CD1c-positive myeloid dendritic cell (primary cell): Measurements from ENCODE around the gene SMIM3.
"Not testable (repeated sequence)": the region's sequence is repeated elsewhere in the genome, so short reads cannot be mapped to it uniquely, and the experiment has no call there.

ENCODE experiments used
- DNase-seq: peaks from one replicate; pipeline ENCODE4 v3.0.0-alpha.2; 2016; ENCODE audit errors: extremely low spot score

Gene SMIM3, protein sequence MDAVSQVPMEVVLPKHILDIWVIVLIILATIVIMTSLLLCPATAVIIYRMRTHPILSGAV

DNA sequence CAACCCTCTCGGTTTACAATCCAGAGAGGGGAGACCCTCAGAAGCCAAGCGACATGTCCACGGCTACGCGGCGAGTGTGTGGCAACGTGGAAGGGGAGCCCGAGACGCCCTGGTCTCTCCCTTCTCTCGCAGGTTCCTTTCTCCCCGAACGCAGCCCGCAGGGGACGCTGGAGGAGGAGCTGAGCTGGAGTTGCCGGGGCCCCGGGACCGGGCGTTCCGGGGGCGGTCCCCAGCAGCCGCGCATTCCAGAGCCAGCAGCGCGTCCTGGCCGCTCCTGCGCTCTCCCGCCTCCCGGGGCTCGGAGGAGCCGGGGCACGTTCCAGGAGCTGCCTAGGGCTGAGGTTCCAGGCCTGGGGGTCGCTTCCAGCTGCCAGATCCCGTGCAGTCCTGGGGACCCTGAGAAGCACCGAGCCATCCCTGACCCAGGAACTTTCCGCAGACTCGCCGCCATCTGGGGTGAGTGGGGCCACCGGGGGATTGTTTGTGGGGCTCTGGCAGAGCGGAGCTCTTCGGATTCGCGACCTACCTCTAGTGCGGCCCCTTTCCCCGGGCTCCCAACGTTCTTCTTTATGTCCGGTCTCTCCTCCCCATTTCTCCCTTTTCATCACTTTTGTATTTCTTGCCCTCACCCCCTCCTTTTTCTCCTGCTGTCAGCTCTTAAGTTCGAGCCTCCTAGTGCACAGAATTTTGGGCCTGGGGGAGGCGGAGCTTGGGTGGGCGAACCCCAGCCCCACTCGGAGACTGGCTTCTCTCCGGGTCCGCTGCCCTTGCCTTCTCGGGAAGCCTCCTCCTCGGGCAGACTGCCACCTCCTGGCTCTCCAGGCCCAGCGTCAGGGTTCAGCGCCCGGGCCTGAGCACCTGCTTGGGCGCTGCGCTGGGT is at the start of gene SMIM3:
Gene SMIM3 (plus strand): TSS at position 241 of the 880 bp plus-strand sequence. CDS start 16,684 bp downstream, outside the sequence.
- DNase-seq: peak; percentile 78

DNA sequence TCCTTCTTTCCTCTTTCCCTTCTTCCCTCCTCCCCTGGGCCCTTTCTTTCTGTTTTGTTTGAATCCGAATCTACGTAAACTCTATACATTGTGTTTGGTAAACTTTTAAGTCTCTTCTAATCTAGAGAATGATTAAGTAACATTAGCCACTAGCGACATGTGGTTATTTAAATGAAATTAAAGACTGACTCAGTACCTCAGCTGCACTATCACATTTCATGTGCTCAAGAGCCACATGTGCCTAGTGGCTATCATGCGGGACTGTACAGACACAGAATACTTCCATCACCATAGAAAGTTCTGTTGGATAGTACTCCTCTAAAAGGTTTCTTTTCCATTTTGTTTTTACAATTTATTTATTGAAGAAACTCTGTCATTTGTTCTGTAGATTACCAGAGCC is 48.7 kb upstream of the SMIM3 start:
- DNase-seq: no peak

DNA sequence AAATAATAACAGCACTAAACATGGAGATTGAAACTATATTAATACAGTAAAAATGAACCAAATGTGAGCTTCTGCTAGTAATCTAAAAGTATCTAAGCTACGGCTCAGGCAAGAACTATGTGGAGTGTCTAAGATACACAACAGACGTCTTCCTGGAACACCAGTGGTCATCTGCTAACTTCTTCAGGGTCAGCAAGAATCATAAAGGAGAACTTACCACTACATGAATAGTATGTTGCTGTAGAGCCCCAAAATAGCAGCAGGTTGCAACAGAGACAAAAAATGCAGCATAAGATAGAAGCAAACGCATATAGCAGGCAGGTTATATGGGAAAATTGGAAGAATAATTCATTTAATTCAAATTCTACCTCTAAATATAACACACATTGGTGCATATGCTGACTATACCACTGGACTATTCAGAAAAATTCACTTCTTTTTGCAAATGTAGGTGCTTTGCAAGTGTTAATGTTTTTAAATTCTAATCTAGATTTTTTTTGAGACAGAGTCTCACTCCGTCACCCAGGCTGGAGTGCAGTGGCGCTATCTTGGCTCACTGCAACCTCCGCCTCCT is 46.8 kb upstream of the SMIM3 start:
- peak; percentile 14 for DNase-seq

DNA sequence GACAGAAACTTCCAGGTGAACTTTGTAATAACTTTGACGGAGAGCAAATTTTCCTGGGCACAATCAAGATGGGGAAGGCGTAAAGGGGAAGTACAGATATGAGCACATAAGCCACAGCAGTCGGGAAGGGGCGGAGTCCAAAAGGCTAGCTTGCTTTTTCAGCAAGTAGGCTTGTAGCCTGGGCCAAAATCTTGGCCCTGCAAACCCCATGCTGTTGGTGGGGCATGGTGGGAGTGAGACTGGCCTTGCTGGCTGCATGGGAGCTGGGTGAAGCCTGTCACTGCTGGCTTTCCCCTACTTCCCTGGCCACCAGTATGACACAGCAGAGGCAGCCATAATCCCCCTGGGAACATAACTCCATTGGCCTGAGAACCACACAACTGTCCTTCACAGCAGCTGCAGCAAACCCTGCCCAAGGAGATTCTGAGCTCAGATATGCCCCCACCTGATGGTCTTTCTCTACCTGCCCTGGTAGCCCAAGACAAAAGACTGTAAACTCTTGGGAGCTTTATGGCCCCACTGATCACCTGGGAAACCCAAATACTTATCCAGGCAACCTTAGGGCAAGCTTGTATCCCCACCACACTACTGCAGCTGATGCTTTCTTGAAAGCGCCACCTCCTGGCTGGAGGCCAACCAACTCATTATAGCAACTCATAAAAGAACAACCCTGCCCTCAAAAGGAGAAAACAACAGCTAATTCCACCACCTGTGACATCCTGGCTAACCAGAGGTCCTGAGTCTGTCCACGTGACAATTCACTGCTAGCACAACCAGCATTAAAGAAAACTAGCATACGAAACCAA is 43.8 kb upstream of the SMIM3 start:
- peak; percentile 86 for DNase-seq

DNA sequence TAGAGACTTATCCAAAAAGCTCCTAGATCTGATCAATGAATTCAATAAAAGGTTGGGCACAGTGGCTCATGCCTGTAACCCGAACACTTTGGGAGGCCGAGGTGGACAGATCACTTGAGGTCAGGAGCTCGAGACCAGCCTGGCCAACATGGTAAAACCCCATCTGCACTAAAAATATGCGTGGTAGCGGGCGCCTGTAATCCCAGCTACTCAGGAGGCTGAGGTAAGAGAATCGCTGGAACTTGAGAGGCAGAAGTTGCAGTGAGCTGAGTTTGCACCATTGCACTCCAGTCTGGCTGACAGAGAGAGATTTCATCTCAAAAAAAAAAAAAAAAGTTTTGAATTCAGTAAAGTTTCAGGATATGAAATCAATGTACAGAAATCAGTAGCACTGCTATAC is 39.7 kb upstream of the SMIM3 start:
- no peak for DNase-seq

DNA sequence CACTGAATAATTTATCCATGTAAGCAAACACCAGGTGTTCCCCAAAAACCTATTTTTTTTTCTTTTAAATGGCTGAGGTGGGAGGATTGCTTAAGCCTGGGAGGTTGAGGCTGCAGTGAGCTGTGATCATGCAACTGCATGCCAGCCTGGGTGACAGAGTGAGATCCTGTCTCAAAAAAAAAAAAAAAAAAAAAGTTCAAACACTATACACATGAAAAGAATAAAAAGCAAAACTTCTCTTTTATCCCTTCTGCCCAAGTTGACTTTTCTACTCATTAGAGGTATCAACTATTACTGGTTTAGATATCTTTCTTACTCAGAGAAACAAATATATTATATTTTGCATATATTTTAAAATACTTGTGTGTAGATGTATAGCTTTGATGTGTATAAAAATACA is 37.6 kb upstream of the SMIM3 start:
- DNase-seq: no peak

DNA sequence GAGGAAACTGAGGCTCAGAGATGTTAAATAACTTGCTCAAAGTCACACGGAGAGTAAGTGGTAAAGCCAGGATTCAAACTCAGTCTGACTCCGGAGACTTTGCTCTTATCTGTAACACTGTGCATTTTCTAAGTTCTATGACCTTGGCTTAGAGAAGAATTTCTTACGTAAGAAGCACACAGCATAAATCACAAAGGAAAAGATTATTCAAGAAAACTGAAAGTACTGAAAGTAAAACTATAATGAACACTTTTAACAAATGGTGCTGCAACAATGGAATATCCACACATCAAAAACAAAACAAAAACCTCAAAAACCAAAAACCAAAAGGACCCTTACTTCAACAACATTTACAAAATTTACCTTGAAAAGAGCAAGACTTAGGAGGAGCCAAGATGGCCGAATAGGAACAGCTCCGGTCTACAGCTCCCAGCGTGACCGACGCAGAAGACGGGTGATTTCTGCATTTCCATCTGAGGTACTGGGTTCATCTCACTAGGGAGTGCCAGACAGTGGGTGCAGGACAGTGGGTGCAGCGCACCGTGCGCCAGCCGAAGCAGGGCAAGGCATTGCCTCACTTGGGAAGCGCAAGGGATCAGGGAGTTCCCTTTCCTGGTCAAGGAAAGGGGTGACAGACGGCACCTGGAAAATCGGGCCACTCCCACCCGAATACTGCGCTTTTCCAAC is 36.0 kb upstream of the SMIM3 start:
- not testable (repeated sequence) for DNase-seq

DNA sequence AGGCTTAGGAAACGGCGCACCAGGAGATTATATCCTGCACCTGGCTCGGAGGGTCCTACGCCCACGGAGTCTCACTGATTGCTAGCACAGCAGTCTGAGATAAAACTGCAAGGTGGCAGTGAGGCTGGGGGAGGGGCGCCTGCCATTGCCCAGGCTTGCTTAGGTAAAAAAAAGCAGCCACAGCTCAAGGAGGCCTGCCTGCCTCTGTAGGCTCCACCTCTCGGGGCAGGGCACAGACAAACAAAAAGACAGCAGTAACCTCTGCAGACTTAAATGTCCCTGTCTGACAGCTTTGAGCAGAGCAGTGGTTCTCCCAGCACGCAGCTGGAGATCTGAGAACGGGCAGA is 35.4 kb upstream of the SMIM3 start:
- not testable (repeated sequence) for DNase-seq

DNA sequence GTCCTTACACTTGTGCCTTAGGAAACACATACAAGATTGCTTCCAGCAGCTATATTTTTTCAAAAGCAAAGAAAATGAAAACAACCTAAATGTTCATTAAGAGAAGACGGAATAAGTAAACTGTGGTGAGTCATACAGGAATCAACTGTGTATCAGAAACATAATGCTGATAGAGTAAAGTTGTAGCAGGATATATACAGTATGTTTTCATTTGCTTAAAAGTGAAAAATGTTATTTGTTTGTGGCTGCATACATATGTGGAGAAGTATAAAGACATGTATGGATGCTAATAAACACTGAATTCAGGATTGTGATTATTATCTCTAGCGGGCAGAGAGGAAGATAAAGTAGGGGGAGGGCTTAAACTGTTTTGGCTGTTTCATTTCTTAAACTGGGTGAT is 28.1 kb upstream of the SMIM3 start:
- no peak for DNase-seq

DNA sequence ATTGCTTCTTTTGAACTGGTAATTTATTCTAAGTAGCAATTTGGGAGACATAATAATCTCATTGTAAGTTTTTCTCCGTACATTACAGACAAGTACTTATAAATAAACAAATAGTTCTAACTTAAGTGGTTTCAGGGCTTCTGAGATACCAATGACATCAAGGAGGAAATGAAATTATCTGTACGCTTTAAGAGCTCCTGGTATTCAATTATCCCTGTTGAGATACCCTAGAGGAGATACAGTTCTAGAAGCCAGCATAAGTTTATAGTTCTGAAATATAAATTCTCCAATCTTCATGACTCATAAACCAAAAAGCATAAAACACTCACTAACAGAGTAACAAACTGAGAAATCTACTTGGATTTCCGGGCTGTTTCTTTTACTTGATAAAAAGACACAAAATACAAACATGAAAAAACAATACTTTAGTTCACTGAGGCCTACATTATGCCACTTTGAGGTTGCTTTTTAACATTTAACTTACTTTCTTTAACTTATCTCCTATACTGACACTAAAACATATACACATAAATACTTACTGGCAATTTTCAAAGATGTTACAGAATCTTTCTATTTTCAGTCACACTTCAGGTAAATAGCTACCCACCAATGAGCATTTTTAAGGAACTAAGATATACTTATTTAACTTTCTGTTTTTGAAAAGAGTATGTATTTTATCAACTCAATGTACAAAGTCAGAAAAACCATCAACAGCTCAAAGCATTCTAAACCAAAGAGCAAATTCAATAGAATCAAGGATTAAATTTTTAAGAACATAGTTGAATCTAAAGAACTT is 27.3 kb upstream of the SMIM3 start:
- DNase-seq: no peak

DNA sequence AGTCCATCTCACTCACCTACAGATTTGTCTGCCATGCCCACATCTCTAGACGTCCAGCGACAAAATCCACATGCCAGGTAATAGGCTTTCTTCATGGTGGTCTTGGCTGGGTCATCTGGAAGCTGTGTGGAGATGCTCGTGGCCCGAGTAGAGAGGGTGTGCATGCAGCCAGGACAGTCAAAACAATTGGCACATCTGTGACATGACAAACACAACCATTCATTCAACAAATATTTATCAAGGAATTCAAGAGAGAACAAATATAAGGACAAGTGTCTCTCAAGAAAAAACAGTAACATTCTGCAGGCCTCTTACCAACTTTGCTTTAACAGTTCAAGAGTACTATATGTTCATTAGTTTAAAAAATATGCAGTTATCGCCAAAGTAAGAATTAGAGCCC is 25.1 kb upstream of the SMIM3 start:
- DNase-seq: no peak

DNA sequence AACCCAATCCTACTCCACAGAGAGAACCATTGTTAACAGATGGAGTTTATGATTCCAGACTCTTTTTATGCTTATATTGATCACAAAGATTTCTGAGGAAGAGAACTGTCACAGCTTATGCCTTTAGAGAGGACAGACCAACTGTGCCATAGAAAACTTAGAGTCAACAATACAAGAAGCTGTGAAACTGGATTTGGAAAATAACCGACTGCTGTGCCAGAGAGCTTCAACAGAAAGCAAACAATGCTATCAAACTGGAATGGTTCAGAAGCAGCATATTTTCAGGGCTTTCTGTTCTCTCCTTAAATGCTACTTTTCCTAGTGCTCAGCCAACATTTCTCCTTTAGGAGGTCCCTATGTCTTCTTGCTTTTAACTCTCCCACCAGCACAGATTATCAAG is 24.7 kb upstream of the SMIM3 start:
- no peak for DNase-seq

DNA sequence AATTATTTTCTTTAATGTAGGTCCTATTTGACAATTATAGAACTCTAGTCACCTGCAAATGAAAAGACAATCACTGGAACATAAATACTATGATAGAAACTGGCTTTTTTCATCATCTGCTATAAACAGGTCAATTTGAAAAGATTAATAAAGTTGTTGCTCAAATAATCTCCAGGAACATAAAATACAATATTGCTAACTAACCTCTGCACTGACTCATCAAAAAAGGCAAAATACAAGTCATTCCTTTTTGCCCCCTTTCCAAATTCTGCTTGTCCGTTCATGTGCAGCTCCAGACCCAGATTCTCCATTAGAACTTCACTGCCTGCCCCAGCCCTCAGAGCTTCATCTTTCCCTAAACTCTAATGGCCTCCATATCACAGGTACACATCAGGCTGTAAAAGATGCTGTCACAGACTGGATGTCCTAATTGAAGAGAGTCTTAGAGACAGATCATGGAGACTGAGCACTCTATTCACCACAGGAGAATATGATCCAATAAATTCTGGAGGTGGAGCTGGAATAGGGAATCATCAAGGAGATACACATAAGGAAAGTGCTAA is 21.4 kb upstream of the SMIM3 start:
- DNase-seq: no peak

DNA sequence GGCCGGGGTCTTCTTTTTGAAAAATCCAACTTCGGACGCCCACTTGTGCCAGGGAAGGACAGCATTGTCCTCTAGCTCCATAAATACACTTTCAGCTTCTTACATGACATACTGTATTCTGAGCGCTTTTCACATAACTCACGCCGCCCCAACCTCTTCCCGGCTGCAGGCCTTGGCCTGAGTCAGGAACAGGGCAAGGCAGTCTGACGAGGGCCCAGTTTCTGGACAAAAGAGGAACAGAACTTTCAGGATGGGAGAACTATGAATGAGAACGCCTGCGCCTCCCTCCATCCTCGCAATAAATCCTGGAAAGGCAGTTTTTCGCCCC is 20.4 kb upstream of the SMIM3 start:
- no peak for DNase-seq

DNA sequence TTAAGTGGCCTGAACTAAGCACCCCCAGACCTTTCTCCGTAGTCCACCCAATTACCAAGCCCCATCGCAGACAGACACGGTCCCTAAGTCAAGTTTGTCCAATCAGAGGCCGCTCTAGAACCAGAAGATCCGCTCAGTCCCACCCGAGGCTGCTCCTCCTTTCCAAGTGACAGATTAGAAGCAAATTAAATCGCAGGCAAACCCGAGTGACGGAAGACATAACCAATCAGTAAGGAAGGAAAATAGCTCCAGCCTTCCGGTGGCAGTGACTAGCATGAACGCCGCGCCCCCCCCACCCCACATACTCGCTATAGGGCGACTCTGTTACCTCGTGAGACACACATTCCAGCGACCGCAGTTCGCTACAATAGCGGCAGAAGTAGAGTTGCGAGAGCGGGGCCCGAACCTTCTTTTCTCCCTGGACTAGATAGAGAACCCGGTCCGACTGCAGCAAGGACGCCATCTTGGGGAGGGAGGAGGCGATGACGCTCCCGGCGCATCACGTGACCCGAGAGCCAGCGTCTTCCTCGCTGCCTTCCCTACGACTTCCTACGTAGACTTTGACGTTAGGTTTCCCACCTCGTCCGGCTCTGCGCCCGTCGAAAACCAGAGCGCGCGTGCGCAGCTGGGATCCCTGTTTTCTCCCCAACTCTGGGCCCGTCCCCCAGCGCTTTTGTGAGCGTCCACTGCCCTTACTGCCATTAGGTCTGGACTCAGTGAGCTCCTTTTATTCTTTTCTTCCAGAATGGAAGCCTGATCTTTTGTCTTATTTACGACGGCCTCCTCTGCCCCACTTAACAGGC is 19.8 kb upstream of the SMIM3 start, which contains the start of gene DCTN4:
Gene DCTN4 (minus strand): TSS at position 487 of the 803 bp plus-strand sequence. CDS start 24 bp downstream, at position 463.
- peak; percentile 98 for DNase-seq

DNA sequence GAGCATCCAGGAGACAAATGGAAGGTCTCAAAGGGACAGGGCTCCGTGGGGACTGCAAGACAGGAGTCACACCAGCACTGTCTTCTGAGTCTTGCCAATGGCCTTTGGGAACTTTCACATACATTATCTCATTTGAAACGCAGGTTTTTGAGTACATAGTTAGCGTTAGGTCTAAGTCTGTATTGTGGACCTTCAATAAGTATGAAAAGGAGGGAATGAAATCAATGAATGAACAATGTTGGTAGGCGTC is 19.3 kb upstream of the SMIM3 start:
- DNase-seq: no peak

DNA sequence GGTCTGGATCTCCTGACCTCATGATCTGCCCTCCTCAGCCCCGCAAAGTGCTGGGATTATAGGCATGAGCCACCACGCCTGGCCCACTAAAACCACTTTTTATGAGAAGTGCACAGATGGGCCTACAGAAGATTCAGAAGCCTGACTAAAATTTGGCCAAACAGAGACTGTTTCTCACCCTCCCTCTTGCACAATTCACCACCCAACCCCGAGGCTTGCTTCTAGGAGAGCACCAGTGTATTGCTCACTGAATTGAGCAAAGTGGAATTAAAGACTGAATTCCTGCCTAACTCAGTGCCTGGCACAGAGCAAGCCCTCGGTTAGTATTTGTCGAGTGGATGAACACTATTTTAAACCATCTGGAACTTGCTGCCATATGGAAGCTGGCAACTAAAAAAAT is 16.3 kb upstream of the SMIM3 start:
- peak; percentile 56 for DNase-seq

DNA sequence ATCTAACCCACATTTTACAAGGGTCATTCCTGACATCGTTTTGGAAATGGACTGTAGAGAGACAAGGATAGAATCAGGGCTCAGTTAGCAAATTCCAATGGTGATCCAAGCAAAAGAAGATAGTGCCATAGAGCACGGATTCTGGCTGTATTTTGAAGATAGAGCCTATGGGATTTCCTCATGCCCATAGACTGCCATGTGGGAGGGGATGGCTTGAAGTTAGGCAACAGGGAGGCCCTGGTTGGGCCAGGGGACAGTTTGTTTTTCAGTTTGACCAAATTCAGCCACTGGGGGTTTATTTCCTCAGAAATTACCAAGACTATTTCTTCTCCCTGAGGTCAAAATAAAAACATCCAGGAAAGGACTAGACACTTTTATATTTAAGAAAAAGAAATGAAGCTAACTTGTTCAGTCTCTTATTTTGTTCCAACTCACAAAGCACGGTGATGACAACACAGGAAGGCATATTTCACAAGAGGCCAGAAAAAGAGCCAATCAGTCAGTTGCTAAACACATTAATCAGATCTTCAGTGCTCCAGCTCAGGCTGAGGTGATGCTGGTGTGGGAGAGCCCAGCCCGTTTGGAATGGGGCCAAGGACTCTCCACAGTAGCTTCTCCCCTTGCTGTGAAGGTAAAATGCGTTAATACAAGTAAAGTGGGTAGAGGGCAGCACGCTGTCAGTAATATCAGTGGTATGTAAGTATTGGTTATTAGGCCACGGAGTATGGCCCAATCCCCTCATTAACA is 15.4 kb upstream of the SMIM3 start:
- peak; percentile 79 for DNase-seq

DNA sequence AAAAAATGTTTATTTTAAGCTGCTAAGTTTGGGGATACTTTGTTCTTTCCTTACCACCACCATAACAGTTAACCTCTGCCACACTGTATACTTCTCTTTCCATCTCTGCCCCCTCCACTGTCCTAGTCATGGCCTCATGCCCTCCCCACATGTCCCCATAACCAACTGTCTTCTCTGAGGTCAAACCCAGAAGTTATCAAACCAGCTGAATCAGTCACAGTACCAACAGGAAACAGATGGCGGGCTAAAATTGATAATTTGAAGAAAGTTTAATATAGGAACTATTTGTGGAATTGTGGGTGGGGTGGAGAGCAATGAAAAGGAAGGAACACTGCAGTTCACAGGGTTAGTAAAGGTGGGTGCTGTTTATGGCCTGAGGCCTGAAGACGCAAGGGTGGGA is 14.0 kb upstream of the SMIM3 start:
- peak; percentile 44 for DNase-seq
